ENCODE measurements around the gene FPGT. TPM values are rescaled to one million over a fixed set of nuclear protein-coding genes. Genes with fewer than 3 reads are reported as not detected.

FPGT gene
- total and polyA plus RNA-seq, 2 donors = 9.0 to 15.2 TPM

- H3K27me3 ChIP-seq (ENCODE audit: control insufficient read depth in 2 of 2, insufficient read depth in 1 of 2, low read length in 1 of 2) = no peaks in the 10 kb centered on the region
- H3K36me3 ChIP-seq (ENCODE audit: control insufficient read depth in 2 of 2, insufficient read depth in 2 of 2, low read length in 1 of 2) = peaks cover 0 to 3% of the 10 kb centered on the region in 2 donors
- 90% methylated on average over 5 of the region's 5 CpGs for WGBS
- H3K27ac ChIP-seq (ENCODE audit: low read depth in 1 of 2, low read length in 1 of 2) = no peak overlapping the region
- DNase-seq (ENCODE audit: low read depth in 6 of 9, low spot score in 9 of 9) = peak in 1 of 9 donors; percentile 1
- peaks cover 0 to 4% of the 10 kb centered on the region in 2 donors for H3K4me1 ChIP-seq (ENCODE audit: control insufficient read depth in 2 of 2, insufficient read depth in 2 of 2, low read length in 2 of 2)
- H3K9me3 ChIP-seq (ENCODE audit: control insufficient read depth in 2 of 2, insufficient read depth in 1 of 2, low read length in 1 of 2) = no peaks in the 10 kb centered on the region
- peak overlapping the region; percentile 49 to 54 for H3K4me3 ChIP-seq (ENCODE audit: low read length in 2 of 2)
Observed at GRCh38 chr1:74197255-74197654, 787 bp upstream of the FPGT start.

DNA sequence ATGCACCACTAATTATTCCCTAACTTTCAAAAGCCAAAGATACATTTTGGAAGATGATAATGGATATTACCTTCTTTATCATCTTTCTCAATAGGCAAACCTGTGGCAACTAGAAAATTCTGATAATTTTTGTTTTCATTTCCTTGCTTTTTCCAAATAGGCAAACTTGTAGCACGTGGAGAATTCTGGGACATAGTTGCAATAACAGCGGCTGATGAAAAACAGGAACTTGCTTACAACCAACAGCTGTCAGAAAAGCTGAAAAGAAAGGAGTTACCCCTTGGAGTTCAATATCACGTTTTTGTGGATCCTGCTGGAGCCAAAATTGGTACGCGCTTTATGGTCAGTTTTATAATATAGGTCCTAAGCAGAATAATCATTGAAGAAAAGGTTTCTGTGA lies 1.5 kb downstream of the FPGT start:
- Histone ChIP-seq H3K4me3 (ENCODE audit: low read length in 2 of 2) (no peak overlapping the region), H3K36me3 (ENCODE audit: control insufficient read depth in 2 of 2, insufficient read depth in 2 of 2, low read length in 1 of 2) (peaks cover 0 to 3% of the 10 kb centered on the region in 2 donors), H3K27me3 (ENCODE audit: control insufficient read depth in 2 of 2, insufficient read depth in 1 of 2, low read length in 1 of 2) (no peaks in the 10 kb centered on the region), H3K27ac (ENCODE audit: low read depth in 1 of 2, low read length in 1 of 2) (no peak overlapping the region), H3K9me3 (ENCODE audit: control insufficient read depth in 2 of 2, insufficient read depth in 1 of 2, low read length in 1 of 2) (no peaks in the 10 kb centered on the region), H3K4me1 (ENCODE audit: control insufficient read depth in 2 of 2, insufficient read depth in 2 of 2, low read length in 2 of 2) (peaks cover 0 to 4% of the 10 kb centered on the region in 2 donors)
- DNase-seq (ENCODE audit: low read depth in 6 of 9, low spot score in 9 of 9) = peak in 1 of 9 donors; percentile 4
- WGBS = 47% methylated on average over 5 of the region's 5 CpGs

GRCh38 chr1:74205266-74205665 lies 7.2 kb downstream of the FPGT start:
- 94% methylated on average over 2 of the region's 2 CpGs for WGBS
- no peak overlapping the region for H3K27ac ChIP-seq (ENCODE audit: low read depth in 1 of 2, low read length in 1 of 2)
- peaks cover 0 to 3% of the 10 kb centered on the region in 2 donors for H3K36me3 ChIP-seq (ENCODE audit: control insufficient read depth in 2 of 2, insufficient read depth in 2 of 2, low read length in 1 of 2)
- H3K9me3 ChIP-seq (ENCODE audit: control insufficient read depth in 2 of 2, insufficient read depth in 1 of 2, low read length in 1 of 2) = no peaks in the 10 kb centered on the region
- no peaks in the 10 kb centered on the region for H3K27me3 ChIP-seq (ENCODE audit: control insufficient read depth in 2 of 2, insufficient read depth in 1 of 2, low read length in 1 of 2)
- DNase-seq (ENCODE audit: low read depth in 6 of 9, low spot score in 9 of 9) = no peak
- H3K4me1 ChIP-seq (ENCODE audit: control insufficient read depth in 2 of 2, insufficient read depth in 2 of 2, low read length in 2 of 2) = no peaks in the 10 kb centered on the region
- no peak overlapping the region for H3K4me3 ChIP-seq (ENCODE audit: low read length in 2 of 2)

DNA sequence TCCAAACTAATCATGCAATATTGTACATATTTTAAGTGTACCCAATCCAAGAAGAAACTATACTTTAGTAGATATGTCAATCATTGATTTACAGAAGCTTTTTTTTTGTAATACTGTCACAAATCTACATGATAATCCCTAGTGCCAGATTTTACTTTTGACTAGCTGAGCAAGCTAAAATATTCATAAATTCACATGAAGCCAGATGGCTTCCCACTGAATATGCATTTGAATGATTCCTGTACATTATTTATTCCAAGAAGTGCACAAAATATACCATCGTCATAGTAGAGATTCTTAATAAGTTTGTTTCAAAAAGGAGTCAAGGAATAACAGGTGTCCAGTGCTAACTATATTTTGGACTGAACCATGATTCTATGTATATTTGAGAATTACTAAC lies 17.2 kb downstream of the FPGT start:
- H3K36me3 ChIP-seq (ENCODE audit: control insufficient read depth in 2 of 2, insufficient read depth in 2 of 2, low read length in 1 of 2) = no peaks in the 10 kb centered on the region
- H3K4me1 ChIP-seq (ENCODE audit: control insufficient read depth in 2 of 2, insufficient read depth in 2 of 2, low read length in 2 of 2) = no peaks in the 10 kb centered on the region
- no peak overlapping the region for H3K4me3 ChIP-seq (ENCODE audit: low read length in 2 of 2)
- no peak for DNase-seq (ENCODE audit: low read depth in 6 of 9, low spot score in 9 of 9)
- H3K27ac ChIP-seq (ENCODE audit: low read depth in 1 of 2, low read length in 1 of 2) = no peak overlapping the region
- WGBS = 96% methylated on average over 1 of the region's 1 CpG
- no peaks in the 10 kb centered on the region for H3K27me3 ChIP-seq (ENCODE audit: control insufficient read depth in 2 of 2, insufficient read depth in 1 of 2, low read length in 1 of 2)
- no peaks in the 10 kb centered on the region for H3K9me3 ChIP-seq (ENCODE audit: control insufficient read depth in 2 of 2, insufficient read depth in 1 of 2, low read length in 1 of 2)

- H3K4me1 ChIP-seq (ENCODE audit: control insufficient read depth in 2 of 2, insufficient read depth in 2 of 2, low read length in 2 of 2) = no peaks in the 10 kb centered on the region
- no peak overlapping the region for H3K4me3 ChIP-seq (ENCODE audit: low read length in 2 of 2)
- H3K27ac ChIP-seq (ENCODE audit: low read depth in 1 of 2, low read length in 1 of 2) = no peak overlapping the region
- no peaks in the 10 kb centered on the region for H3K27me3 ChIP-seq (ENCODE audit: control insufficient read depth in 2 of 2, insufficient read depth in 1 of 2, low read length in 1 of 2)
- no peak for DNase-seq (ENCODE audit: low read depth in 6 of 9, low spot score in 9 of 9)
- WGBS = 98% methylated on average over 5 of the region's 5 CpGs
- no peaks in the 10 kb centered on the region for H3K36me3 ChIP-seq (ENCODE audit: control insufficient read depth in 2 of 2, insufficient read depth in 2 of 2, low read length in 1 of 2)
- peaks cover 2 to 5% of the 10 kb centered on the region in 2 donors for H3K9me3 ChIP-seq (ENCODE audit: control insufficient read depth in 2 of 2, insufficient read depth in 1 of 2, low read length in 1 of 2)
Observed at GRCh38 chr1:74222701-74223100, 24.7 kb downstream of the FPGT start.

GRCh38 chr1:74223453-74223852 lies 25.4 kb downstream of the FPGT start:
- H3K36me3 ChIP-seq (ENCODE audit: control insufficient read depth in 2 of 2, insufficient read depth in 2 of 2, low read length in 1 of 2) = no peaks in the 10 kb centered on the region
- 78% methylated on average over 3 of the region's 3 CpGs for WGBS
- DNase-seq (ENCODE audit: low read depth in 6 of 9, low spot score in 9 of 9) = no peak
- H3K27me3 ChIP-seq (ENCODE audit: control insufficient read depth in 2 of 2, insufficient read depth in 1 of 2, low read length in 1 of 2) = no peaks in the 10 kb centered on the region
- peaks cover 2 to 5% of the 10 kb centered on the region in 2 donors for H3K9me3 ChIP-seq (ENCODE audit: control insufficient read depth in 2 of 2, insufficient read depth in 1 of 2, low read length in 1 of 2)
- no peak overlapping the region for H3K27ac ChIP-seq (ENCODE audit: low read depth in 1 of 2, low read length in 1 of 2)
- no peaks in the 10 kb centered on the region for H3K4me1 ChIP-seq (ENCODE audit: control insufficient read depth in 2 of 2, insufficient read depth in 2 of 2, low read length in 2 of 2)
- H3K4me3 ChIP-seq (ENCODE audit: low read length in 2 of 2) = no peak overlapping the region

- DNase-seq (ENCODE audit: low read depth in 6 of 9, low spot score in 9 of 9) = no peak
- Histone ChIP-seq H3K4me3 (ENCODE audit: low read length in 2 of 2) (no peak within 1 kb of the TSS), H3K4me1 (ENCODE audit: control insufficient read depth in 2 of 2, insufficient read depth in 2 of 2, low read length in 2 of 2) (no peaks in the 10 kb centered on the region), H3K36me3 (ENCODE audit: control insufficient read depth in 2 of 2, insufficient read depth in 2 of 2, low read length in 1 of 2) (no peaks in the 10 kb centered on the region), H3K27me3 (ENCODE audit: control insufficient read depth in 2 of 2, insufficient read depth in 1 of 2, low read length in 1 of 2) (no peaks in the 10 kb centered on the region), H3K9me3 (ENCODE audit: control insufficient read depth in 2 of 2, insufficient read depth in 1 of 2, low read length in 1 of 2) (no peaks in the 10 kb centered on the region), H3K27ac (ENCODE audit: low read depth in 1 of 2, low read length in 1 of 2) (no peak within 1 kb of the TSS)
- 94% methylated on average over 2 of the region's 2 CpGs for WGBS
Observed at GRCh38 chr1:74235153-74235552, 37.1 kb downstream of the FPGT start, which contains the start of gene TNNI3K. TNNI3K (plus strand) TSS chr1:74235387; CDS start chr1:74235452, 65 bp downstream.

DNA sequence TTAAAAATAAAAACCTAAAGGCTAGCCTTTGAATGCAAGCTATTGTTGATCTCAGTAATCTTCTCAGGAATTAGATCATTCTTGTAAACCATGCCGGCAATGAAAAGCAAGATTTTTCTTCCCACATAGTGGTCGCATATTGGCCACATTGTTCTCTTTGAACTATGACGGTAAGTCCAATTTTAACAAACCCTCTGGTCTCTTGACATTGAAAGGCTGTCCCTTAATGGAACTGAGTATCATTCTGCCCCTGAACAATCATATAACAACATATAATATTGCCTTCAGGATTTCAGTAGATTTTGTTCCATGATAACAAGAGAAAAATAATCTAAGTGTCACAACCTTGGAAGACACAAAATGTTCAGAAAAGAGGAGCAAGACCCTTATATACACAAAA lies 38.4 kb downstream of the FPGT start:
- Histone ChIP-seq H3K9me3 (ENCODE audit: control insufficient read depth in 2 of 2, insufficient read depth in 1 of 2, low read length in 1 of 2) (no peaks in the 10 kb centered on the region), H3K4me3 (ENCODE audit: low read length in 2 of 2) (no peak overlapping the region), H3K27ac (ENCODE audit: low read depth in 1 of 2, low read length in 1 of 2) (no peak overlapping the region), H3K27me3 (ENCODE audit: control insufficient read depth in 2 of 2, insufficient read depth in 1 of 2, low read length in 1 of 2) (no peaks in the 10 kb centered on the region), H3K36me3 (ENCODE audit: control insufficient read depth in 2 of 2, insufficient read depth in 2 of 2, low read length in 1 of 2) (no peaks in the 10 kb centered on the region), H3K4me1 (ENCODE audit: control insufficient read depth in 2 of 2, insufficient read depth in 2 of 2, low read length in 2 of 2) (no peaks in the 10 kb centered on the region)
- DNase-seq (ENCODE audit: low read depth in 6 of 9, low spot score in 9 of 9) = no peak
- 97% methylated on average over 3 of the region's 3 CpGs for WGBS

GRCh38 chr1:74237035-74237434 lies 39.0 kb downstream of the FPGT start:
- 87% methylated on average over 1 of the region's 1 CpG for WGBS
- Histone ChIP-seq H3K27me3 (ENCODE audit: control insufficient read depth in 2 of 2, insufficient read depth in 1 of 2, low read length in 1 of 2) (no peaks in the 10 kb centered on the region), H3K4me1 (ENCODE audit: control insufficient read depth in 2 of 2, insufficient read depth in 2 of 2, low read length in 2 of 2) (no peaks in the 10 kb centered on the region), H3K36me3 (ENCODE audit: control insufficient read depth in 2 of 2, insufficient read depth in 2 of 2, low read length in 1 of 2) (no peaks in the 10 kb centered on the region), H3K9me3 (ENCODE audit: control insufficient read depth in 2 of 2, insufficient read depth in 1 of 2, low read length in 1 of 2) (no peaks in the 10 kb centered on the region), H3K27ac (ENCODE audit: low read depth in 1 of 2, low read length in 1 of 2) (no peak overlapping the region), H3K4me3 (ENCODE audit: low read length in 2 of 2) (no peak overlapping the region)
- no peak for DNase-seq (ENCODE audit: low read depth in 6 of 9, low spot score in 9 of 9)

- Histone ChIP-seq H3K27me3 (ENCODE audit: control insufficient read depth in 2 of 2, insufficient read depth in 1 of 2, low read length in 1 of 2) (no peaks in the 10 kb centered on the region), H3K4me1 (ENCODE audit: control insufficient read depth in 2 of 2, insufficient read depth in 2 of 2, low read length in 2 of 2) (no peaks in the 10 kb centered on the region), H3K9me3 (ENCODE audit: control insufficient read depth in 2 of 2, insufficient read depth in 1 of 2, low read length in 1 of 2) (no peaks in the 10 kb centered on the region), H3K4me3 (ENCODE audit: low read length in 2 of 2) (no peak overlapping the region), H3K36me3 (ENCODE audit: control insufficient read depth in 2 of 2, insufficient read depth in 2 of 2, low read length in 1 of 2) (no peaks in the 10 kb centered on the region), H3K27ac (ENCODE audit: low read depth in 1 of 2, low read length in 1 of 2) (no peak overlapping the region)
- DNase-seq (ENCODE audit: low read depth in 6 of 9, low spot score in 9 of 9) = no peak
- 97% methylated on average over 4 of the region's 4 CpGs for WGBS
Observed at GRCh38 chr1:74237787-74238186, 39.7 kb downstream of the FPGT start.

Data from thymus (tissue), 11 donors.